Right ventricle myocardium superior (tissue), 1 donor: ENCODE measurements around the gene PCK2. TPM values are rescaled to one million over a fixed set of nuclear protein-coding genes. Genes with fewer than 3 reads are reported as not detected.
"Not testable (repeated sequence)": the region's sequence is repeated elsewhere in the genome, so short reads cannot be mapped to it uniquely, and the experiment has no call there.

Source experiments
- ATAC-seq: fragments of 200-7000 bp; cut with Tn5 transposase; one replicate; pipeline ENCODE4 v1.9.1; 2020; ENCODE audit warnings: mild to moderate bottlenecking; ENCODE audit not compliant: poor library complexity
- DNase-seq: peaks from one replicate; pipeline ENCODE4 v3.0.0-alpha.2; 2020
- intact Hi-C: fragments of 100-400 bp; cut with DNase I; formaldehyde crosslinking; loops from one replicate; pipeline ENCODE4 v1.11.2; 2022
- total RNA-seq: library from RNA; stranded (reverse); fragmentation: NEBNext Ultra II Directional; extraction: Animal tissue kit (Norgen Biotek cat#: 25700); gene quantifications from one replicate; pipeline ENCODE4 v1.2.1, GENCODE V29; 2021
- donor health status: DM: no; HTN: yes; CAD: no; lungs with severe emphysema.

Gene PCK2
- total RNA-seq, 1 donor from 2014 or later = 2.7 TPM

DNA sequence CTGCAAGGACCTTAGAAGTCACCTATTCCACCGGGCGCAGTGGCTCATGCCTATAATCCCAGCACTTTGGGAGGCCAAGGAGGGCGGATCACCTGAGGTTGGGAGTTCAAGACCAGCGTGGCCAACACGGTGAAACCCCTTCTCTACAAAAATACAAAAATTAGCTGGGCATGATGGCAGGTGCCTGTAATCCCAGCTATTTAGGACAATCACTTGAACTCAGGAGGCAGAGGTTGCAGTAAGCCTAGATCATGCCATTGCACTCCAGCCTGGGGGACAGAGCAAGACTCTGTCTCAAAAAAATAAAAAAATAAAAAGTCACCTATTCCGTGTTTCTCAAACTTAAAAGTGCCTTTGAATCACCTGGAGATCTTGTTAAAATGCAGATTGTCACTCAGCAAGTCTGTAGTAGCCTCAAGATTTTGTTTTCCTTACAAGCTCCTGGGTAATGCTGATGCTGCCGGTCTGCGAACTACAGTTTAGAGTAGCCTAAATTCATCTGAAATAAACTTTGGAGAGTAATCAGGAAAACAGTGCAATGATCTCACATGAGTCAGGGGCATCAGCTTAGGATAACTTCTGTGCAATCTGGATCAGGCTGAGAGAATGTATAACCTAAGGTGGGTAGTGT lies 11.6 kb downstream of the PCK2 start:
- not testable (repeated sequence) for DNase-seq, ATAC-seq
- intact Hi-C loops = loop anchor here (5.0 kb wide), 1 partner anchor 48 kb away; no protein-coding TSS in a partner anchor

DNA sequence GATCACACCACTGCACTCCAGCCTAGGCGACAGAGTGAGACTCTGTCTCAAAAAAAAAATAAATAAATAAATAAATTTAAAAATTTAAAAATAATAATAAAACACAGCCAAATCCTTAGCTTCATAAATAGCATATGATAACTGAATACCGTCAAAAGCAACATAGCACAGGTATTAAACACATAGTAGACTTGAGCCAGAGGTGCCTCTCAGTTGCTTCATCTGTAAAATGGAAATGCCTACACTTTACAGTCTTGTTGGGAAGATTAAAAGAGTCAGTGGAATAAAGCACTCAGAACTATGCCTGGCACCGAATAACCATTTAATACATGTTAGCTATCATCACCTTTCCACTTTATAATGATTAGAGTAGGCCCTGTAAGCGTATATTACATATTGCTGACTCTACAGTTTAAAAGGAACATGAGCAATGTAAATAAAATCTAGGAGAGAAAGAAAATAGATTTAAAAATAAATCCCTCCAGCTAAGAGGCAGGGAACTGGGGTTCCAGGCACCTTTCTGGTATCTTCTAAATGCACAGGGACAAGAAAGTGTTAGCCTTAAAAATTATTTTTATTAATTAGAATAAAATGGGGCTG lies 12.7 kb downstream of the PCK2 start:
- ATAC-seq (no peak), DNase-seq (no peak)
- intact Hi-C loops = loop anchor here (5.0 kb wide), 1 partner anchor 49 kb away; no protein-coding TSS in a partner anchor

DNA sequence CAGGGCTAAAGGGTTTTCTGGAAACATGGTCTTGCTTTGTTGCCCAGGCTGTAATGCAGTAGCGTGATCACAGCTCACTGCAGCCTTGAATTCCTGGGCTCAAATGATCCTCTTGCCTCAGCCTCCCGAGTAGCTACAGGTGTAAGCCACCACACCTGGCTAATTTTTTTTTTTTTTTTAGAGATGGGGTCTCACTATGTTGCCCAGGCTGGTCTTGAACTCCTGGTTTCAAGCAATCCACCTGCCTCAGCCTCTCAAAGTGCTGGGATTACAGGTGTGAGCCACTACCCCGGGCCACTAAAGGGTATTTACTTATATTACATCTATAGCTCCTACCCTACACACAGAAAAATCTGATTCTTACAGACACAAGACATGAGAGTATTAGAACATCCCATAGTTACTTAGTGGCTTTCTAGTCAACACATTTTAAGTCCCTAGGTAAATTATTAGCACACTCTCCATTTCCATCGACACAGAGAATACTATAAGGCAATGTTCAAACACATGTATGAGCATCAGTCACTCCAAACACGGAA lies 14.3 kb downstream of the PCK2 start:
- intact Hi-C loops = loop anchor here (5.0 kb wide), 1 partner anchor 51 kb away; no protein-coding TSS in a partner anchor
- DNase-seq (no peak), ATAC-seq (no peak)

DNA sequence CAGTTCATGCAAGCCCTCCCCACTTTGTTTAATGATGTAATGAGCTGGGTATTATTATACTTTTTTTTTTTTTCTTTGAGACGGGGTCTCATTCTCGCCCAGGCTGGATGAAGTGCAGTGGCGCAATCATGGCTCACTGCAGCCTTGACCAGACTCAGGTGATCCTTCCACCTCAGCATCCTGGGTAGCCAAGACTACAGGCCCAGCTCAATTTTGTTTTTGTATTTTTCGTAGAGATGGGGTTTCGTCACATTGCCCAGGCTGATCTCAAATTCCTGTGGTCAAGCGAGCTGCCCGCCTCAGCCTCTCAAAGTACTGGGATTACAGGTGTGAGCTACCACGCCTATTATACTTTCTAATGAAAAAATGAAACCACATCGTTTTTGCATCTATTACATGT lies 15.9 kb downstream of the PCK2 start:
- DNase-seq = no peak
- intact Hi-C loops = no loop called here
- ATAC-seq = no peak

DNA sequence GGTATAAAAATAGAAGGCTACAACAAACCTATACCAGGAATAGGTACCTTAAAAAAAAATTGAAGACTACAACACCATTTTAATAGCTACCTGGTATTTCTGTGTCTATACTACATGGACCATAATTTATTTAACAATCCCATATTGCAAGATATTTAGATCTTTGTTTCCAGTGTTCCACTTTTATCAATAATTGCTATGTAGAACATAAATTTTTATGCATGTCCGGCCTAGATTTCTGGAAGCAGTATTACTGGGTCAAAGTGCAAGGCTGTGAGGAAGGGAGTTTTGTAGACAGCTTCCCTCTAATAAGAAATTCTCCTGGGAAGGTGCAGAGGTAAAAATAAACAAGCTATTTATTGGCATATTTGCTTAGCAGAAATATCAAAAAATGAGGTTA lies 16.4 kb downstream of the PCK2 start:
- ATAC-seq (no peak), DNase-seq (no peak)
- intact Hi-C loops = no loop called here

DNA sequence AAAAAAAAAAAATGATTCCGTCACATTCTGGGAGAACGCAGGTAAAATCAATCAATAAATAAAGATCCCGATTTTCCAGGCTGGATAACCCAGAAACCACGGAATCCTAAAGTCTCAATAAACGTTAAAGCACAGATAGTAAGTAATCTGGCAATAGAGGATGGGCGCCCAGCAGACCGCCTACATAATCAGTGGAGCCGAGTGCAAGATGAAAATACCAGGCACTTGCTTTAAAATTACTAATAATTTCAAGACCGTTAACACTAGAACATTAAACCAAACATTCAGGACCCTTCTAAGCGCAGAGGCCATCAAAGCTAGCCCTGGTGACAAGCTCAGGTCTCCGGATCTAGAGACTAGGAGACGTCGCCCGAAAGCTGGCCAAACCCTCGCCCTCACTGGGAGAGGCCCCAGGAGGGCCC lies 19.3 kb downstream of the PCK2 start:
- no peak for DNase-seq
- intact Hi-C loops = no loop called here
- no peak for ATAC-seq

DNA sequence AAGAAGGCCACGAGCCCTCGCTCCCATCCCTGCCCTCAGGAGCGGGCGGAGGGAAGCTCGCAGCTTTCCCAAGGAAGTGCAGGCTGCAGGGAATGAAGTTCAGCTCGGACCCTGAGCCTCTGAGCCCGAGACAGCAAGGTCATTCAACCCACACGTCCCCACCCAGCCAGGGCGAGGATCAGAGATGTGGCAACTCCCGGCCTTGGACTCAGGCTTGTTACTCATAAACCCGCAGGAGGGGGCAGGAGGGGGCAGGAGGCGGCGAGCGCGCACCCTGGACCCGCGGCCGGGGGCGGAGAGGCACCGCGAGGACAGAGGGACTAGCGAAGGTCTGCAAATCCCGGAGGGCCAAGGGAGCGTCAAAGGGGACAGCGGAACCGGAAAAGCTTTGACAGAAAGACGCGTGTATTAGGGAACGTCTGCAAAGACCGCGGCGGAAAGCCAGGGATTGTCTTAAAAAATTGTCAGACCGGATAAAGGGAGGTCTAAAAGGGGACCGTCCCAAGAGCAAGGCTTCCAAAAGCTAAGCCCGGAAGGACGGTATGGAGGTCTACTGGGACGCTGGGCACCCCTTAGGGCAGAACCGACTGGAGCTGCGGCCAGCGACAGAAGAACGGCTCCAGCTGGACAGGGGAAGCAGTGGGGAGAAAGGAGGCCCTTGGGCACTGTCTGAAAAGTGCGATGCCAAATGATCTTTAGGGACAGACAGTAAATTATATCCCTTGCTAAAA lies 19.9 kb downstream of the PCK2 start:
- ATAC-seq (peak; percentile 58), DNase-seq (peak; percentile 90)
- intact Hi-C loops = no loop called here

DNA sequence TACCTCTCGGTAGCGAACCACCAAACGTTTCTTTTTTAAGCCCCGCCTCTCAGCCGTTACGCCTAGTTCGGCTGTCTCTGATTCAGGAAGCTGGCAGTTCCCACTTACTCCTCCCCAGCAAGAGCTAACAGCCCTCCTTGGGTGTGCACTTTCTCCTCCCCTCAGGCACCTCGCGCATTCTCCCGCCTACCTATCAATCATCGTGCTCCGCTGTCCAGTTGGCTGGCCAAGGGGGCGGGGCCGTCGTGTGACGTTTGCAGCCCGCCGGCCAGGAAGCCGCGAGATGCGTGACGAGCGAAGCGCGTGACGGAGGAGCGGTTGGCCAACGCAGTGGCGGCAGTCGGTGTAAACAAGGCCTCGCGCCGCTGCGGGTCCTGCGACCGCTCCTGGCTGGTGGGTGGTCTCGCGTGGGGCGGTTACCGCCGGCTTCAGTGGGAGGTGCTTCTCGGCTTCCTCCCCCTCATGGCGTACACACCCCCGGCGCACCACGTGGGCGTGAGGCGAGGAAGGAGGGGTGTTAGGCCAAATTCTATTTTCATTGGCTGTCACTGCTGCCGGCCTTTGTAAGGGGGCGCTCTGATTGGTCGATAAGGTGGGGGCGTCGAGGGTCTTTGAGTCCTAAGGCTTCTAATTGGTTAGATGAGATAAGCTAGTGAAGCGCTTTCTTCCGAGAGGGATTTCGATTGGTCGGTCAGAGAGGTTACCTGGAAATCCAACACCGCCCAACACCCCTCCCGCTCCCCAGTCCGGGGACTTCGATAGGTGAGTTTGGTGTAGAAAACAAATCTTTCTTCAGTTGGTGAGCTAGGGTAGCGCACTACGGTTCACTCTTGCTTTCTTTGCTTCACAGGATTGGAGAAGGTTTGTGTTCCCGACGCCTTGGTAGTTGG lies 20.7 kb downstream of the PCK2 start, which contains the start of the genes DCAF11 and NRL:
TSS of gene DCAF11 (plus strand) at position 246 of the 890 bp plus-strand sequence. CDS start 818 bp downstream, outside the sequence.
TSS of gene NRL (minus strand) at position 418 of the 890 bp plus-strand sequence. CDS start 32,101 bp downstream, outside the sequence.
- DNase-seq (peak; percentile 99), ATAC-seq (peak; percentile 95)
- intact Hi-C loops = no loop called here

DNA sequence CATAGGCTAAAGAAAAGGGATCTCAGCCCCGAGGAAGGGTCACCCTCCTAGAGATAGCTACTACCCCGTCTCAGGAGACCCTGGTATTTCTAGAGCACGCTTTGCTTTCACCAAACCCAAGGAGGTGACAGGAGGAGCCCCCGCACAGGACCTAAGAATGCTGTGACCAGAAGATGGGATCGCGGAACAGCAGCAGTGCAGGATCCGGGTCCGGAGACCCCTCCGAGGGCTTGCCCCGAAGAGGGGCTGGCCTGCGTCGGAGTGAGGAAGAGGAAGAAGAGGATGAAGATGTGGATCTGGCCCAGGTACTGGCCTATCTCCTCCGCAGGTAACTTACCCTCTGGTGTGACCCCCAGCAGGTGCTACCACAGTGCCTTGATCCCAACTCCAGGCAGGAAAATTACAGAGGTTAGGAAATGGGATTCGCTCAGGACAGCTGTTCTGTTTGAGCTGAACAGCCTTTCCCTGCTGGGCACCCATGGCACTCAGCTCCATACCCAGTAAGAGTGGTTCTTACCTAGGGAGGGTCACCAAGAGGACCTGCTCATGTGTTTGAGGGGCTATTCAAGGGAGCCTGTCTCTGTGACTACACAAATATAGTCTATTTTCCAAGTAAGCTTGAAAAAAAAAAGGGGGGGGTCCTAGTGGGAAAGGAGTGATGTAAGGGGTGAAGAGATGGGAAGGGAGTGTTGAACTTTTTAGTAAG lies 21.5 kb downstream of the PCK2 start:
- DNase-seq (no peak), ATAC-seq (no peak)
- intact Hi-C loops = no loop called here

DNA sequence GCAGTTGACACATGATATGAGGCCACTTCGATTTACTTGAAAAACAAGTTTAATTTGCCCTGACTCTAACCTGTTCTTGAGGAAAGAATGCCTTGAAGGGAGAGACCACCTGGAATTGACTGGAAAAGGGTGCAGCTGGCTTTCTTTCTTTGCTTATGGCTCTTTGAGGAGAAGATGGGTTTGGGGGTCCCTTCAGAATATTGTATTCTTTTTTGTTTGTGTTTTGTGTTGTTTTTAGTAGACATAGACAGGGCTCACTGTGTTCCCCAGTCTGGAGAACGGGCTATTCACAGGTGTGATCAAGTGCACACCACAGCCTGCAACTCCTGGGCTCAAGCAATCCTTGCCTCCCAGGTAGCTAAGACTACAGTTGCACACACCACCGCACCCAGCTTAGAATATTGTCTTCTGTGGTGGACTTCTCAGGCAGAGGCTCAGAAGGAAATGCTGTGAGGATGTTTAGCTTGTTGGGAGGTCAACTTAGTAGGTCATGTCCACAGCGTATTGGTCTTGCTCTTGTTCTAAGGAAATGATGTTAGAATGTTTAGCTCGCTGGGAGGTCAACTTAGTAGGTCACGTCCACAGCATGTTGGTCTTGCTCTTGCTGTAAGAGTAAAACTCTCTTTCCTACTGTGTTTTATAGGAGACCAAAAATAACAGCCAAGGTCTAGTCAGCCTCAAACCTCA lies 22.2 kb downstream of the PCK2 start:
- ATAC-seq (no peak), DNase-seq (no peak)
- intact Hi-C loops = no loop called here

DNA sequence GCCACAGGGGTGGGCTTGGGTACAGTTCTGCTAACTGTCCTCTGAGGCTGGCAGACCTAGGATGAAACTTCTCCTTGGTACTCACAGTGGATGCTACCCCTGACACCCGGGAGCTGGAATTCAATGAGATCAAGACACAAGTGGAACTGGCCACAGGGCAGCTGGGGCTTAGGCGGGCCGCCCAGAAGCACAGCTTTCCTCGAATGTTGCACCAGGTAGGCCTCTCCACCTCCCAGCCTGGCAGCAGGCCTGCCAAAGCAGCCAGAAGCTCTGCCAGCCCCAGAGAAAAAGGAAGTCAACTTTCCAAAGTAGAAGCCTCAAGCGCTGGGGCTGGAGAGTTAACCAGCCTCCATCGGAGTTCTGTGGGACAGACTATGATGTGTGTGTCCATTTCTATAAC lies 23.1 kb downstream of the PCK2 start:
- DNase-seq = no peak
- ATAC-seq = no peak
- intact Hi-C loops = no loop called here

DNA sequence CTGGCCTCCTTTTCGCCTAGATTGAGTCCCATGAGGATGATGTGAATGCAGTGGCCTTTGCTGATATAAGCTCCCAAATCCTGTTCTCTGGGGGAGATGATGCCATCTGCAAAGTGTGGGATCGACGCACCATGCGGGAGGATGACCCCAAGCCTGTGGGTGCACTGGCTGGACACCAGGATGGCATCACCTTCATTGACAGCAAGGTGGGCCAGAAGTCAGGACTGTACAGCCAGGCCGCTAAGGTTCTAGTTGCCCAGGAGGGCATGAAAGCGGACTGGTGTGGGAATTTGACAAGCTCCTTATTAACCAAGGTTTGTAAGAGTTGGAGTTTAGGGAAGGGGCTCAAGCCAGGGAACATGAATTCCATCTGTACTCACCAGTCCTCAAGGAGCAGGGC lies 25.6 kb downstream of the PCK2 start:
- no peak for ATAC-seq
- no peak for DNase-seq
- intact Hi-C loops = no loop called here

DNA sequence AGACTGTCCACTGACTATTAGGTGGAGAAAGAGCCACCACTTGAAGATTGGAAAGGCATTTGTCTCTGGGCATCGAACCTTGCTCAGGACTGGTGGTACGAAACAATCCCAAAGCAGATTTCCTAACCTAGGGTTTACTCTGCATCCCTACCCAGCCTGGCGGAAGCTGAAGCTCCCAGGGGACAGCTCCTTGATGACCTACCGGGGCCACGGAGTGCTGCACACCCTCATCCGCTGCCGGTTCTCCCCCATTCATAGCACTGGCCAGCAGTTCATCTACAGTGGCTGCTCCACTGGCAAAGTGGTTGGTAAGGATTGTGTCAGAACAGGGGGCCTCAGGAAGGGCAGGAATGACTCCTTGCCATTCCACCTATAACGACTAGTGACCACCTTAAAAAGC lies 27.1 kb downstream of the PCK2 start:
- DNase-seq (no peak), ATAC-seq (no peak)
- intact Hi-C loops = no loop called here

DNA sequence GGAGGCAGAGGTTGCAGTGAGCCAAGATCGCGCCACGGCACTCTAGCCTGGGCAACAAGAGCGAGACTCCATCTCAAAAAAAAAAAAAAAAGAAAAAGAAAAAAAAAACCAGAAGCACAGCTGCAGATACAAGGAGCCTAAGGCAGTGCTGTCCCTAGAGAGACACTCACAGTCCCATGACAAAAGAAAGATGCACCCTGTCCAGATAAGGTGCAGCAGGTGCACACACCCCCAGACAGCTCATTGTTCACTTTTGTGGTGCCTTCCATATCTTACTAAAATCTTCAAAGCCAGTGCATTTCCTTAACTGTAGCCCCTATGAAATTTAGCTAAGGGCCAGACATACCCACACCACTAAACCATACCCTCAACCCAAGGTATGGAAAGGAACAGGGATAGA lies 28.3 kb downstream of the PCK2 start:
- ATAC-seq (no peak), DNase-seq (no peak)
- intact Hi-C loops = no loop called here

DNA sequence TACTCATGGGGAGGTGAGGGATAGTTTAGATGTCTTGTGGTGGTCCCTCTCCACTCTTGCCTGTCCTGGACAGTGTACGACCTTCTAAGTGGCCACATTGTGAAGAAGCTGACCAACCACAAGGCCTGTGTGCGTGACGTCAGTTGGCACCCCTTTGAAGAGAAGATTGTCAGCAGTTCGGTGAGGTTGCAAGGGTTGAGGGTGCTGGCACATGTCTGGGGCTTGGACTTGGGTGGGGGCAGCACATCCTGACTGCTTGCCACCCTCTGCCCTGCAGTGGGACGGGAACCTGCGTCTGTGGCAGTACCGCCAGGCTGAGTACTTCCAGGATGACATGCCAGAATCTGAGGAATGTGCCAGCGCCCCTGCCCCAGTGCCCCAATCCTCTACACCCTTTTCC lies 28.8 kb downstream of the PCK2 start:
- DNase-seq (no peak), ATAC-seq (peak; percentile 13)
- intact Hi-C loops = no loop called here

DNA sequence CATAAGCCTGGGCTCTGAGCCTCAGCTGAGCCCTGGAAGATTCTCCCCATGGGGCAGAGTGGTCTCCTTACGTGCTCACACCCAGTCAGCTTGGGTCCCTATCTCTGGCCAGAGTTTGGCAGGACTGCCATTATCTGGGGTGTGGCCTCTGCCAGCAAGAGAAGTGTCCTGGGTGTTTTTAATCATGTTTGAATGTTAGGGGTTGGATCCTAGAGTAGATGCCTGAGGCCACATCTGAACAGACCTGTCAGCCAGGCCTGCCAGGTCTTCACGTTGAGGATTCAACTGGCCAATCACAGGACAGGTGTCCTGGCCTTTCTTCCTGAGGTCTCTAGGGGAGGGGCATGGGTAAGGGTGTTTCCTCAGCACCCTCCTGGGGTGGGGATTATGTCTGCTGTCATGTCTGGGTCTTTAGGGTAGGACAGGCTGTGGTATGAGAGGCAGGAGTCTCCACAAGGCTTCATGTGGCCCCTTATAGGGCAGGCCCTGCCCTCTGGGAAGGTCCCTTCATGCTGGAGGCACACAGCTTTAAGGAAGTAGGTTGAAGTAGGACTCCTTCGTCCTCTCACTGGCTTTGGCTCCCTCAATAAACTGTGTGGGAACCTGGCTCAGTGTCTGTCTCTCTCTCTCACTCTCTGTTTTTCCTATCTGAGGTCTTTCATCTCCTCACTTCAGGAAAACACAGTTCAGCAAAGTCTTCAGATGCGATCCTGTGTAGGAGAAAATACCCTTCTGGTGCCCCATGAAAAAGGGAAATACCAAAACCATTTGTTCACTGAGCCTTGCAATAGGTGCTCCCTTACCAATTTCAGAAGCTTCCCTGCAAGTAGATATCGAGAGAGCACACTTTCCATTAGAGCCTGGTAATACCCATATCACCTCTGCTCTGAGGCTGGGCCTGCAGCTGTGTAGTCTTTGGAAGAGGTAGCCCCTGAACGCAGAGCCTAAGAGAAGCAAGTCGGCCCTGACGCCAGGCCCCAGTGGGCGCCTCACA lies 29.6 kb downstream of the PCK2 start:
- ATAC-seq = no peak
- intact Hi-C loops = no loop called here
- no peak for DNase-seq
